GM19025 (cell line): Measurements from ENCODE around the gene COG1.

Experiments
- ATAC-seq: cut with Tn5 transposase; IDR thresholded peaks from one replicate; pipeline ENCODE4 v1.9.1; 2021; ENCODE audit warnings: mild to moderate bottlenecking, low read depth, moderate library complexity; ENCODE audit not compliant: unreplicated experiment

COG1 gene

GRCh38 chr17:73166731-73167581 is 25.9 kb upstream of the COG1 start:
- ATAC-seq = peak; percentile 47

GRCh38 chr17:73168667-73169066 is 24.2 kb upstream of the COG1 start:
- no peak for ATAC-seq

GRCh38 chr17:73170324-73170723 is 22.5 kb upstream of the COG1 start:
- no peak for ATAC-seq

- ATAC-seq = no peak
Measured at GRCh38 chr17:73172252-73172651, 20.6 kb upstream of the COG1 start.

- no peak for ATAC-seq
Measured at GRCh38 chr17:73174126-73174525, 18.7 kb upstream of the COG1 start.

- no peak for ATAC-seq
Measured at GRCh38 chr17:73175962-73176565, 16.8 kb upstream of the COG1 start.

GRCh38 chr17:73179387-73179786 is 13.5 kb upstream of the COG1 start:
- ATAC-seq = no peak

GRCh38 chr17:73179878-73180277 is 13.0 kb upstream of the COG1 start:
- no peak for ATAC-seq

GRCh38 chr17:73182616-73183310 is 10.1 kb upstream of the COG1 start:
- ATAC-seq = no peak

- ATAC-seq = no peak
Measured at GRCh38 chr17:73184136-73184993, 8.5 kb upstream of the COG1 start.

- no peak for ATAC-seq
Measured at GRCh38 chr17:73186283-73187050, 6.4 kb upstream of the COG1 start.

GRCh38 chr17:73187203-73187769 is 5.6 kb upstream of the COG1 start:
- ATAC-seq = no peak

- ATAC-seq = no peak
Measured at GRCh38 chr17:73188011-73188410, 4.8 kb upstream of the COG1 start.

- no peak for ATAC-seq
Measured at GRCh38 chr17:73189417-73190099, 3.3 kb upstream of the COG1 start.

GRCh38 chr17:73191443-73192205 is 1.2 kb upstream of the COG1 start:
- no peak for ATAC-seq

GRCh38 chr17:73192206-73192893 is 505 bp upstream of the COG1 start:
- peak; percentile 42 for ATAC-seq

- no peak for ATAC-seq
Measured at GRCh38 chr17:73194514-73195222, 1.8 kb downstream of the COG1 start.
